D341Med (cell line): ENCODE measurements around the gene PRSS21.

Source experiments
- DNase-seq: peaks from one replicate; pipeline ENCODE4 v3.0.0; 2012; ENCODE audit warnings: low spot score

Gene PRSS21

DNA sequence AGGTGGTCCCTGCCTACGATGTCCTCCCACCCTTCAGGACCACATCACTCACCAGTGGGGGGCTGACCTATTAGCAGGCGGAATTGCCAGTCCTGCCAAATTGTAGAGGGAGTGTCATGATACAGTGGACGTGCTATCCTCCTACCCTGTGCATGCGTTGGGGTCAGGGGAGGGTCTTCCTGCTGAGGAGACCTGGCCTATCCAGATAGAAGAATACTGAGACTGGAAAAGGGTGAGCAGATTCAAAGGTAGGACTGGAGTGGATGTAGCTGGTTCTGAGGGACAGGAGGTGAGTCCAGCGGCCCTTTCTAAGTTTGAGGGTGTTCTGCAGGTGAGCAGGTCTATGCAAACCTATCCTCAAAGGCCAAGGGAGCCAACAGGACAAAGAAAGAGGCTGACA lies 10.8 kb upstream of the PRSS21 start:
- no peak for DNase-seq

DNA sequence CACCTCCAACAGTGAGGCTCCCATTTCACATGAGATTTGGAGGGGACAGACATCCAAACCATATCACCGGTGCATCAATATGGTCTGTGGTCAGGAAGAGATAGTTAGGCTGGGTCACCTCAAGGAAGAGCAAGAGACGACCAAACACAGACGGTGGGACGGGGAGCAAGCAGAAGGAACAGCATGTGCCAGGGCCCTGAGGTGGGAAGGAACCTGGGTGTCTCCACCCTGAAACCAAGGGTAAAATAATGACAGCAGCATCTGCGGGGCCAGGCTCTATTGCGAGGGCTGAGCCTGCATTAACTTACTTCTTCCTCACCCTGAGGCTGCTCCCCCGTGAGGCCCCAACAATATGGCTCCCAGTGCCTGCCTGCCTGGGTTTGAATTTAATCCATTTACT lies 8.9 kb upstream of the PRSS21 start:
- DNase-seq = no peak

DNA sequence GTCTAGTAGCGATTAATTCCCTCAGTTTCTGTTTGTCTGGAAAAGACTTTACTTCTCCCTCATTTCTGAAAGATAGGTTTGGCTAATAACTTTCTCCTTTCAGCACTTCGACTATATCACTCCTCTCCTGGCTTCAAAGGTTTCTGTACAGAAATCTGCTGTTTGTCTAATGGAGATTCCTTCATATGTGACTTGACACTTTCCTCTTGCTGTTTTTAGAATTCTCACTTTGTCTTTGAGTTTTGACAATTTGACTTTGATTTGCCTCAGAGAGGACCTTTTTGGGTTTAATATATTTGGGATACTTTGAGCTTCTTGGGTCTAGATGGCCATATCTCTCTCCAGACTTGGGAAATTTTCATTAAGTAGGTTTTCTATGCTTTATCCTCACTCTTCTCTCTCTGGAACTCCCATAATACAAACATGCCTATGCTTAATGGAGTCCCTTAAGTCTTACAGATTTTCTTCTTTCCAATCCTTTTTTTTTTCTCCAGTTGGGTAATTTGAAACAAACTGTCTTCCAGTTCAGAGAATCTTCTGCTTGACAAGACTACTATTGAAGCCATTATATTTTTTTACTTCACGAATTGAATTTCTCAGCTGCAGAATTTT lies 7.8 kb upstream of the PRSS21 start:
- no peak for DNase-seq

DNA sequence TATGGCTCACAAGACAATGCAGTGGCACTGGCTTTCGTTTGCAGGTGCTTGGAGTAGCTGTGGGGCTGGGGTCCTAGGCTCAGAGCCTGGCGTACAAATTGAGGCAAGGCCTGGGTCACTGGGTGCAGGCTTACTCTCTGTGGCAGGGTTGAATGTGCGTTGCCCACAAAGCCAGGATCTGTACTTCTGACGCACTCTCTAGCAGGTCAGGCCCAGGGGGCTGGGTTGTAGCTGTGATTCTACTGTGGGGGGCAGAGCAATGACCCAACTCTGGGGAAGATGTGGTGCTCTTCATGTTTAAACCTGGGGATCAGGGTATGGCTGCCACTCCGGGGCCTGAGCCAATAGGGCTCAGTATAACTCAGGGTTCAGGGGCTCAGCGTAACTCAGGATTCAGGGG lies 6.4 kb upstream of the PRSS21 start:
- DNase-seq = no peak

DNA sequence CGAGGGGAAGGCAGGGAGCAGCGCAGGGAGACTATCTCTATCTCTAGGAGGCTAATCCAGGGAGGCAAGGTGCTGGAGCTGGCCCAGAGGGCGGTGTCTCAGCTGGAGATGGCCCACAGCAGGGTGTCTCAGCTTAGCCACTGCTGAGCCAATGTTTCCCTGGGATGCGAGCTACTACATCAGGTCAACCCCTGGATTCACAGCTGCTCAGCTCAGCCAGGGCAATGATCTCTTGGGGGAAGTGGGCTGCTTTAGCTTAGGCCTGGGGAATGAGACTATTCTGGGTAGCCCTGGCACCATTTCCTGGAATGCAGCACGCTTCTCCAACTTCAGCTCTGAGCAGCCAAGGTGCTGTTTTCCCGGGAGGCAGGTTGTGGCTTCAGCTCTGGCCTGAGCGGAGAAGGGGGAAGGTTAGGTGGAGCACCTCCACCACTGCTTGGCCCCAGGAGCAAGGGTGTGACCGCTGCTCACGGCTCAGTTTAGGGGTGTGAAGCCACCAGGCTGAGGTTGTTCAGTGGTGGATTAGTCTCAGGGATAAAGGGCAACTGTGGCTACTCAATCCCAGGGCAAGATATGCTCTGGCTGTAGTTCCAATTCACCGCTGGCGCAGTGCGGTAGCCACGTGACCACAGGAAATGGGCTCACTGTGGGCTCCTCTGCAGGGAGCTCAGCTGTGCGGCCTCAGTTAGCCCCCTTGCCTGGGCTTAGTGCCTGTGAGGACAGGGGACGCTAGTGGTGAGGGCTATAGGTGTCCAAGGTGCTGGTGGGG lies 5.2 kb upstream of the PRSS21 start:
- no peak for DNase-seq

DNA sequence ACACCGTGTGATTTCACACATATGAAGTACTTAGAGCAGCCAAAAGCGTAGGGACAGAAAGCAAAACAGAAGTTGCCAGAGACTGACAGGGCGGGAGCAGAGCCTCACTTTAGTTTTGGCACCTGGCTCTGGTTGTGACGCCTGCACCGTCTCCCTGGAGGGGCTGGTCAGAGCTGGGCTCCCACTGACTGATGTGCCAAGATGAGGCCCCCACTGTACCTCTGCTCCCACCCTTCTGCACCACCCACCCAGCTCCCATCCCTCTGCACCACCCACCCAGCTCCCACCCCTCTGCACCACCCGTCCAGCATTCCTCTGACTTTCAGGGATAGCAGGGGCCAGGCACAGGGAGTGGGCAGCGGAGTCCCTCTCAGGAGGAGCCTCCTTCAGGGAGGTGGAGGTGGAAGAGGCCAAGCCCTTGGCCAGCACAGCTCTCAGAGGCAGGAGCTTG lies 3.2 kb upstream of the PRSS21 start:
- no peak for DNase-seq

DNA sequence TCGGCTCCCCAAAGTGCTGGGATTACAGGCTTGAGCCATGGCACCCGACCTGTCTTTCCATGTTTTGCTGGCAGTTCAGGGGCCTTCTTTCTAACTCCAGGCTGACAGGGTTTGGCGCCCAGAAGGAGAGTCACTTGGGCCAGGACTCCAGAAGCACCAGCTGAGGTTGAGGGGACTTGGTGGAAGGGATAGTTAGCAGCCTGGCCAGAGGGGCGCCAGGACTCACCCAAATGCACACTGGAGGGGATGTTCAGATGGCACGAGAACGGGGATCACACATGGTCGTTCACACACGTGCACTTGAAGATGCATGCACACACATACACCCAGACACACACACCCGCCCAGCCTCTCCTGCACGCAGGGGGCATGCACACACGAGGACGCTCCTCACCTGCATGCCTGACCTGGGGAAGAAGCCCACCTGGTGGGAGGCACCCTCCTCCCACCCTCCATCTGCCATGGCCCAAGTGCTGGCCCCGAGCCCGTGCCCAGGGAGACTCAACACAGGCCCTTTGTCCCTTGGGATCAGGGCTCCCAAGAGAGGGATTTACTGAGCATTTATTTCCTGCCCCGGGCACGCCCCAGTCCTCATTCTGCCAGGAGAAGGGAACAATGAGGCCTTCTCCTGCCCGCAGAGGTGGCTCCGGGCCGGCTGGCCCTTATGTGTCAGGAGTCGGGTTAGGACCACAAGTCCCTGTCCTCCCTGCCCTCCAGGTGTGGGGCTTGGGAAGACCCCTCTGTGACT lies 2.3 kb upstream of the PRSS21 start:
- DNase-seq = no peak

DNA sequence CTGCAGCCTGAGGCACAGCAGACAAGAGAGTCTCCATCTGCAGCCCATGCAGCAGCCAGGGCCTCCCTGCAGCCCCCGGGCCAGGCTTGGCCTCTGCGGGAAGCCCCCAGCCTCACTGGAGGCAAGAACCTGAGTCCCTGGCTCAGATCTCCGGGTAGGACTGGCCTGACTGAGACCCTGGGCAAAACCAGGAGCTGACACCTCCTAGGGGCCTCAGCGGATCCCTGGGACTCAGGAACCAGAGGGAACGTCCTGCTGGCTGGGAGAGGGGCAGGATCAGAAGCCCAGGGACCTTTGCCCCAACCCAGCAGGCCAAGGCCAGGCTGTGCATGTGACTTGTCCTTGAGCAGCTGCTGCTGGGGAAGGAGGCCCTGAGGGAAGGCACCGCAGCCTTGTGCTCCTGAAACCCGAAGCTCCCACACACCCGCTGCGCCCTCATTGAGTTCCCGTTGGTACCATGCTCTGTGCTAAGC lies 1.7 kb upstream of the PRSS21 start:
- no peak for DNase-seq

DNA sequence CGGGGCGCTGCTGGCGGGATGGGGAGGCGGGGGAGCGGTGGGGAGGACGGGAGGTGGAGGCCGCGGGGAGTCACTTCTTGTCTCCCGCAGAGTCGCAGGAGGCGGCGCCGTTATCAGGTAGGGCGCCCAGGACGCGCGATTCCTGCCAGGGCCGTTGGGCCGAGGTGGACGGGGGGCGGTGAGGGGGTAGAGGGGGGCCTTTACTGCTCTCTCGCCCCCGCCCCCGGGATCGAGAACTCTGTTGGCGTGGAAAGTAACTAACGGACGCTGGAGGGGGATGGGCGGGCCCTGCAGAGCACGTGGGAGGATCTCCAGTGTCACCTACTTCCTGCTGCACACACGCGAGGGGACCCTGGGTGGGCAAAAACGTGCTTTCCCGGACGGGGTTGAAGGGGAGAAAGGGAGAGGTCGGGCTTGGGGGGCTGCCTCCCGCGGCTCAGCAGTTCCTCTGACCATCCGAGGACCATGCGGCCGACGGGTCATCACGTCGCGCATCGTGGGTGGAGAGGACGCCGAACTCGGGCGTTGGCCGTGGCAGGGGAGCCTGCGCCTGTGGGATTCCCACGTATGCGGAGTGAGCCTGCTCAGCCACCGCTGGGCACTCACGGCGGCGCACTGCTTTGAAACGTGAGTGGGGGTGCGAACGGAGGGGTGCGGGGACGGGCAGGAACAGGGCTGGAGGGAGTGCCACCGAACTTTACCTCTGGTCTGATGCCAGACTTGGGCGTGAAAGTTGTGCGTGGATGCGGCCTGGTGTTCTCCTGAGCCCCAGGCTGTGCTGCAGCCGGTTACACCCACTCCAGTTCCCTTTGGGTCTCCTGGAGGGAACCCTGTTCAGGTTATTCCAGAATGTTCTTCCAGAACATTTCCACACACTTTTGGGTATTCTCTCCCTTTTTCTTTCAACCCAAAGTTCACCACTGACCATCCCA lies 569 bp downstream of the PRSS21 start:
- DNase-seq = no peak

DNA sequence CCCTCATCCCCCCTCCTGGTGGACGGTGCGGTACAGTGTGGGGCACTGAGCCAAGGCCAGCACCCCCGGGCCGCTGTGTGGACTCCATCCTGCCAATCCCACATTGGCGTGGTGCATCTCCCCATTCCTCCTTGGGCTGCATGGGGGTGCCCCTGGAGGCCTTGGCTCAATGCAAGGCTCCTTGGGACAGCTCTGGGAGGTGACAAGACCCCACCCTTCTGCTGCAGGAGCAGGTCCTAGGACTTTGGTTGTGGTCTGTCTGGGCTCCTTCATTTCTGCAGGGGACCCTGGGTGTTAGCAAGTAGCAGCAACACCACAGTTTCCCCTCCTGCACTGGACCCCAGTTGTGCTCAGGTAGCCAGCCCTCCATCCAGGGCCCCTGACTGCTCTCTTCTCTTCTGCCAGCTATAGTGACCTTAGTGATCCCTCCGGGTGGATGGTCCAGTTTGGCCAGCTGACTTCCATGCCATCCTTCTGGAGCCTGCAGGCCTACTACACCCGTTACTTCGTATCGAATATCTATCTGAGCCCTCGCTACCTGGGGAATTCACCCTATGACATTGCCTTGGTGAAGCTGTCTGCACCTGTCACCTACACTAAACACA lies 1.3 kb downstream of the PRSS21 start:
- DNase-seq = no peak

DNA sequence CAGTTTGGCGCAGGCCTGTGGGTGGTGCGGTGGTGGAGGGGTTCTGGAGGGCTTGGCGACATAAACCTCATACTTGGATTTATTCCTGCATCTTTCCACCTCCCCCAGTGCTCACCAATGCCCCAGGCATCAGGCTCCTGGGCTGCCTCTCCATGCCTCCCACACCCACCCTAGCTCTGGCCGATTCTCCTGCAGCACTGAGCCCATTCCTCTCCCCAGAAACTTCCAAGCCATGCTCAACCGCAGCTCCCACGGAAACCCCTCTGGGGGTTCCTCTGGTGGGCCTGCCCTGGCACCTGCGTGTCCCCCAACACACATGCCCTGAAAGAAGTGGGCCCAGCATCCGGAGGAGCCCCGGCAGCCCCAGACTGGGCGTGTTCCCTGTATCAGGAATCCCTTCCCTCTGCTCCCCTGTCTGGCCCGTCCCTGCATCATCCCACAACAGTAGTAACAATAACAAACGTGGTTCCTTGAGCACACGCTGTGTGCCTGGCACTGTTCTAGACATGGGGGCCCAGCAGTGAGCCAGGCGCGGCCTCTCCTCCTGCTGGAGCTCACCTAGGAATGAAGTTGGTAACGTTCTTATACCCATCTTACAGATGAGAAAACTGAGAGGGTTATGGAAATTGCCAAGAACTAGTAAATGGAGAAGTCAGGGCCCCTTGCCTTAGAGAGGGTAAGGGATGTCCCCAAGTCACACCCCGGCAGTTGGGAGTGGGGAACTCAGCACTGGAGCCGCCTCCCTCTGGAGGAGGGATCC lies 2.3 kb downstream of the PRSS21 start:
- no peak for DNase-seq

DNA sequence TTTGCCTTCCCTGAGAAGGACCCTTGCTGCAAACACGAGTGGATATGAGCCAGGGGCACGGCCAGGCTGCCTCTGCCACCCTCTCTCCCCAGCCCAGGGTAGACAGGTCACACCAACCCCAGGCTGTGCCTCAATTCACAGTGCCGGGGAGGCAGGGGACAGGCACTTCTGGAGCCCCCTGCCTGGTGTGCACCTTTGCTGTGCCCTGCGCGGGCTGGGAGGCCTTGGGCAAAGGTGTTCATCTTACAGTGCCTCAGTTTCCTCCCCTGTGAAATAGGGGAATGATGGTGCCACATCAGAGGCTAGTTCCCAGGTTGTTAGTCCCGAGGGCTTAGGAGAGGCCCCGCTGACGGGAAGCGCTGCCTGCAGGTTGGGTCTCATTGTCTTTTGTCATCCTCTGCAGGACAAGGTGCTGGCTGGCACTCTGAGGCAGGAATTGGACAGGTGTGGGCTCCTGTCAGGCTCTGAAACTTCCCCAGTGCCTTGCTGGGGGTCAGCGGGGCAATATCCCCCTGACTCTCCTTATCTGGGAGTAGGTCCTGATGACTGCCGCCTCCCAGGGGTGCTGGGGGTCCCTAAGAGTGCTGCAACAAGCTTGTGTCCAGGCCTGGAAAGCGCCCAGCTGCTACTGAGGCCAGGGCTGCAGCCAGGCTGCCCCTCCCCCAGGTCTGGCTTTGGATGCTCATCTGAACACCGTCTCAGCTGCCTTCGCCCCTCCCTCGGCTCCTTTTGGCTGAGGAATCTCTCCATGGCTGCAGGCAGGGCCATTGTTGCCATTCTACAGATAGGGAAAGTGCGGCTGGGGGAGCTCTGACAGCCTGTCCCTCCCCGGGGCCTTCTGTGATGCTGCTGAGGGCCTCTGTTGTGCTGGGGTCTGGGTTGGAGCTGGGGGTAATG lies 3.1 kb downstream of the PRSS21 start:
- no peak for DNase-seq

DNA sequence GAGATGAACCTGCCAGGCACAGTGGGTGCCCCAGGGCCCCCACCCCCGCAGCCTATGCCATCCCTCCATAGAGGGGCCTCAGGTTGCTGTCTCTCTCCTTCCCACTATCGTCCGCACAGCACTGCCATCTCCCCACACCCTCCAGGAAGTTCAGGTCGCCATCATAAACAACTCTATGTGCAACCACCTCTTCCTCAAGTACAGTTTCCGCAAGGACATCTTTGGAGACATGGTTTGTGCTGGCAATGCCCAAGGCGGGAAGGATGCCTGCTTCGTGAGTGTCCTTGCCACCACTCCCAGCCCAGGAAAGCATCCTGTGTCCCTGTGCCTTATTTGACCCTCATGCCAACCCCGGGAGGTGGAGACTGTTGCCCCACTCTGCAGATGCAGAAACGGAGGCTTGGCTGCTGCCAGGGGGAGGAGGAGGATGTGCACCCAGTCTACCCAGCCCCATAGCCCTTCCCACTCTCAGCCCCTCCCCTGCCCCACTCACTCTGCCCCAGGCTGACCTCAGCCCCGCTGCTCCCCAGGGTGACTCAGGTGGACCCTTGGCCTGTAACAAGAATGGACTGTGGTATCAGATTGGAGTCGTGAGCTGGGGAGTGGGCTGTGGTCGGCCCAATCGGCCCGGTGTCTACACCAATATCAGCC lies 3.9 kb downstream of the PRSS21 start:
- no peak for DNase-seq

DNA sequence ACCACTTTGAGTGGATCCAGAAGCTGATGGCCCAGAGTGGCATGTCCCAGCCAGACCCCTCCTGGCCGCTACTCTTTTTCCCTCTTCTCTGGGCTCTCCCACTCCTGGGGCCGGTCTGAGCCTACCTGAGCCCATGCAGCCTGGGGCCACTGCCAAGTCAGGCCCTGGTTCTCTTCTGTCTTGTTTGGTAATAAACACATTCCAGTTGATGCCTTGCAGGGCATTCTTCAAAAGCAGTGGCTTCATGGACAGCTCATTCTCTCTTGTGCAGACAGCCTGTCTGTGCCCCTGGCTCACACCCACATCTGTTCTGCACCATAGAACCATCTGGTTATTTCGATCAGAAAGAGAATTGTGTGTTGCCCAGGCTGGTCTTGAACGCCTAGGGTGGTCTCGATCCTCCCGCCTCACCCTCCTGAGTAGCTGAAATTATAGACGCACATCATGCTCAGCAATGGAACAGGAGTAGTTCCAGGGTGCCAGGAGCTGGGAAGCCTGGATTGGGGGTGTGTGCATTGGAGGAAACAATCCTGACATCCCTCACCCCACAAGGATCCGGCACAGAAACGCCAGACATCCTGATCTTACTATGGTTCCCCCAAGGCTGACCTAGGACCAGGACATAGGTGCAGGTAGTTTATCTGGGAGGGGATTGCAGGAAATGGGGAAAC lies 4.6 kb downstream of the PRSS21 start:
- no peak for DNase-seq

DNA sequence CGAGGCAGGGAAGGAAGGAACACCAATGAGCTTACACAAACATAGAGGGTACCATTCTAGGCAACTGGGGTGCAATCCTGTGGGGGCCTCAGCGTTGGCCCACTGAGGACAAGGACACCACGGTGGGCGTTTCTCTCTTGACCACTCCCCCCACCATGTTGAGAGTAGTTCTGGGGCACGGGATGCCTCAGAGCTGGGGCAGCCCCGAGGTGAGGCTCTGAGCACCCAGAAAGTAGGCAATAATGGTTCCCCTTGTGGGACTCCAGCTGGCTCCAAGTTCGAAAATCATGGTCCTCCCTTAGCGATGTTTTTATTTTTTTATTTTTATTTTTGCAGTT lies 5.1 kb downstream of the PRSS21 start:
- no peak for DNase-seq

DNA sequence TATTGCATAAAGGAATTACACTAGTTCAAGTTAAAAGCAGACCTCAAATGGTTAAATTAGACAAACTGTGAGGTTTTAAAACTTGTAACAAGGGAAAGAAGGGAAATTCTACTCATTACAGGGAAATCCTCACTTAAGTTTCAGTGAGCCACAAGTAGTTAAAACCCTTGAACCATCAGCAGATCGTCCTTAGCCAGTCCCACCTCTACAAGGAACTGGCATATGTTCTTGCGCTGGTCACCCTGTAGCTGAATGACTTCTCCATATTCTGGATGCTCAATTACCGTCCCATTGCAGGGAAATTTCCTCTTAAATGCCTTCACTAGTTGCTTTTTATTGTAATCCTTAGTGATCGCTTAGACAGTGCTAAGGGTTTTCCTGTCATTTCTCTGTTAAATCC lies 5.5 kb downstream of the PRSS21 start:
- DNase-seq = no peak

DNA sequence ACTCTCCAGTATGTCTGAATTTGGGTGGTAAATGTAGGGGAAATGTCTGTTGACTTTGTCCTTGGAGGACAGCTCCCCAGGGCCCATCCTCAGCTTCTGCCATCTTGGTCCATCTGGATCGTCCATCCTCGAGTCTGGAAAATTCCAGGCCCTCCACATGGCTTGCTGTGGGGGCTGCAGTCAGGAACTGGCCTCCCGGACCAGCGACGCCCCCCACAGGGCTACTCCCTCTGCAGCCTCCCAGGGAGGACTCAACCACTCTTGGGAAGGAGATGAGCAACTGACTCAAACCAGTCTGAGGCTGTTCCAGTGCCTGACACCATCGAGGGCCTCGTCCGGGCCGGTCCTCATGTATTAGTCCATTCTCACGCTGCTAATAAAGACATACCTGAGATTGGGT lies 7.6 kb downstream of the PRSS21 start:
- no peak for DNase-seq

DNA sequence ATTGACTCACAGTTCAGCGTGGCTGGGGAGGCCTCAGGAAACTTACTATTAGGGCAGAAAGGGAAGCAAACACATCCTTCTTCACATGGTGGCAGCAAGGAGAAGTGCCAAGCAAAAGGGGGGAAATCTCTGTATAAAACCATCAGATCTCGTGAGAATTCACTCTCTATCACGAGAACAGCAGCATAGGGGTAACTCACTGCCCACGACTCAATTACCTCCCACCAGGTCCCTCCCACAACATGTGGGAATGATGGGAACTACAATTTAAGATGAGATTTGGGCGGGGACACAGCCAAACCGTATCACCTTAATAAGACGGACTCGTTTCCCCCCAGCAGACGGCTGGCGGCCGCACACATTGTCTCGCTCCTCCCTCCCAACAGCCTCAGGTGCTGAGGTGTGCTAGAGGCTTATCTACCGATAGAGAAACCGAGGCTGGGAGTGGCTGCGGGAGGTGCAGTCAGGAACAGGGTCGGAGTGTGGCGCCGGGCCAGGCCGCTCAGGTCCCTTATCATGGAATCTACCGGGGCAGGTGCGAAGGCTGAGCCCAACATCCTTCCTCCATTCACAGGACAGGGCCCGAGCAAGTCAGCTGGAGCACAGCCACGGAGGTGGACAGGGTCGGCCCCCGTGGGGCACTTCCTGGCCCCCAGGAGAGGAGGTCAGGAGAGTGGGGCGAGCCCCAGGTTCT lies 8.2 kb downstream of the PRSS21 start:
- no peak for DNase-seq
